Articular chondrocyte of knee joint (primary cell): ENCODE measurements around the gene DYNC1I2. TPM values are rescaled to one million over a fixed set of nuclear protein-coding genes. Genes with fewer than 3 reads are reported as not detected.

Experiments
- total RNA-seq: library from RNA; depleted of rRNA; stranded (reverse); fragments of >200 nt; gene quantifications from 2 replicates; pipeline ENCODE4 v1.2.3, GENCODE V29; 2012

Gene DYNC1I2
- 121 and 124 TPM in 2 replicates for total RNA-seq

DNA sequence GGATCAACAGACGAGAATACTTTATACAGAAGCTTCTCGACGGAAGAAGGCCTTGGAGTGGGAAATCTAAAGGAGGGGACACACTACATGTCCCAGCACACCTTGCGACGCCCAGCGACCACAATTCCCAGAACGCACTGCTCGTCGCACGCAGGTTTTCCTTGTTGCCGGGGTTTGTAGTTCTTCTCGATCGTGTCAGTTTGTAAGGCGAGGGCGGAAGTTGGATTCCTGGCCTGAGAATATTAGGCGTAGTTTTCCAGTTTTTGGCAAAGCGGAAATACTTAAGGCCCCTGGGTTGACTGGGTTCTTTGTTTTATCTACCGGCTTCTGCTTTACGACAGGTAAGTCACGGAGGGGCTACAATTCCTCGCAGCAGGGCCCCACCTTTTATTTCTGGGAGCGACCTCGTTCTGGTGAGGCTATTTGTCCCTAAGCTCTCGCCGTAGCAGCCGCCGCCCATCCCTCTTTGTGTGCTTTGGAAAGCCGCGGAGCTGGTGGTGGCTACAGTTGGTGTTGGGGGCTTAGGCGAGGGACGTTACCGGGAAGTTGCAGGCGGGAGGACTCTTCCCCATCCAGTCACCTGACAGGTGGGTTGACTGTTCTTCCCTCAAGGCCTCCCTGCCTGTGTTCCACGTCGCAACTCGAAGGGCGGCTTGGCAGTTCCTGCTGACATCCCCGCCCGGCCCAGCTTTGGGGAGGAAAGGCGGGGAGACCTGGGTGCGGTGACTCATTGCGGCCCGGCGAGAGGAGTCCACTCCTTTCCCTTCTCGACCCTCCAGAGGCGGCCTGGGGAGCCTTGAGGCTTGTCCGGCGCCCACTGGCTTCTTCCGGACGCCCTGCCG, at the start of gene DYNC1I2:
TSS of gene DYNC1I2 (plus strand) at position 183 of the 842 bp plus-strand sequence. CDS start 2,687 bp downstream, outside the sequence.

Other genes with a start within 250 kb of the DYNC1I2 start
- gene CYBRD1, start 165.0 kb upstream of the DYNC1I2 start, total RNA-seq: 449 and 568 TPM in 2 replicates
- gene SLC25A12, start 206.8 kb downstream of the DYNC1I2 start, total RNA-seq: 21.8 and 32.1 TPM in 2 replicates
- gene HAT1, start 235.0 kb downstream of the DYNC1I2 start, total RNA-seq: 46.1 and 47.1 TPM in 2 replicates